Fibroblast of lung (primary cell): ENCODE data around the gene NRIP3. TPM values are rescaled to one million over a fixed set of nuclear protein-coding genes. Genes with fewer than 3 reads are reported as not detected.
A peak's percentile ranks its signal among the peaks of the same experiment; 100 is the strongest.

ENCODE experiments used
- DNase-seq, 2 donors: peaks; one replicate each; pipeline versions ENCODE4 v3.0.0 to v3.0.0-alpha.2; 2010; ENCODE audit warnings: low read depth in 2 of 2
- H2AFZ ChIP-seq: 2 replicates; pipeline ENCODE4 v1.5.1; 2012; ENCODE audit warnings: low read length, control low read depth, inconsistent platforms
- H3K27ac ChIP-seq: 2 replicates; pipeline ENCODE4 v1.5.1; 2011; ENCODE audit warnings: low read length, control low read depth; ENCODE audit not compliant: insufficient read depth
- H3K27me3 ChIP-seq: 2 replicates; pipeline ENCODE4 v1.5.1; 2011; ENCODE audit warnings: mild to moderate bottlenecking, low read length; ENCODE audit not compliant: control insufficient read depth, insufficient read depth
- H3K36me3 ChIP-seq: 2 replicates; pipeline ENCODE4 v1.5.1; 2011; ENCODE audit warnings: low read length; ENCODE audit not compliant: control insufficient read depth, insufficient read depth
- H3K4me1 ChIP-seq: 2 replicates; pipeline ENCODE4 v1.5.1; 2011; ENCODE audit warnings: low read length; ENCODE audit not compliant: control insufficient read depth, insufficient read depth; ENCODE audit errors: extremely low read depth
- H3K4me2 ChIP-seq: 2 replicates; pipeline ENCODE4 v1.5.1; 2011; ENCODE audit warnings: low read length, control low read depth; ENCODE audit not compliant: insufficient read depth; ENCODE audit errors: extremely low read depth
- H3K4me3 ChIP-seq, 4 experiments: fragments of 200-600 bp in 1 of 4; sonication (generic) in 1 of 4; replicated peaks in 1 of 4; 2 replicates each; pipeline ENCODE4 v1.5.1; 2011 to 2016; ENCODE audit warnings: low read length in 4 of 4, low read depth in 3 of 4, mild to moderate bottlenecking in 3 of 4, control low read depth in 2 of 4, inconsistent platforms in 1 of 4, mixed read lengths in 1 of 4; ENCODE audit not compliant: insufficient read depth in 1 of 4; ENCODE audit errors: control extremely low read depth in 1 of 4
- H3K79me2 ChIP-seq: 2 replicates; pipeline ENCODE4 v1.5.1; 2012; ENCODE audit warnings: mild to moderate bottlenecking, low read length, inconsistent platforms; ENCODE audit not compliant: control insufficient read depth, insufficient read depth
- H3K9ac ChIP-seq: 2 replicates; pipeline ENCODE4 v1.5.1; 2011; ENCODE audit warnings: mild to moderate bottlenecking, low read length, control low read depth; ENCODE audit not compliant: insufficient read depth
- H3K9me3 ChIP-seq: 2 replicates; pipeline ENCODE4 v1.5.1; 2012; ENCODE audit warnings: low read depth, low read length; ENCODE audit not compliant: control insufficient read depth, insufficient read depth
- H4K20me1 ChIP-seq: 2 replicates; pipeline ENCODE4 v1.5.1; 2011; ENCODE audit warnings: low read length; ENCODE audit not compliant: control insufficient read depth, insufficient read depth; ENCODE audit errors: extremely low read depth
- CTCF ChIP-seq, 2 donors: IDR thresholded peaks in 1 of 2; conservative IDR thresholded peaks in 1 of 2; 1 replicate in 1 of 2; 2 replicates in 1 of 2; pipeline ENCODE4 v1.5.1; 2011 to 2012; ENCODE audit warnings: low read length in 2 of 2, control low read depth in 1 of 2, inconsistent platforms in 1 of 2, low read depth in 1 of 2, mild to moderate bottlenecking in 1 of 2
- EZH2 ChIP-seq: IDR thresholded peaks from 2 replicates; pipeline ENCODE4 v1.5.1; 2012; ENCODE audit warnings: low read length, control low read depth, mild to moderate bottlenecking; ENCODE audit errors: missing control alignments
- polyA plus RNA-seq, 2 donors: library from polyadenylated mRNA; depleted of rRNA in 1 of 2; stranded (reverse) in 1 of 2; unstranded in 1 of 2; fragments of >200 nt; gene quantifications; 2 replicates each; pipeline ENCODE4 v1.2.1, GENCODE V29; 2011 to 2012; ENCODE audit warnings: missing spikeins in 1 of 2
- total RNA-seq: library from RNA; depleted of rRNA; stranded (reverse); fragments of >200 nt; gene quantifications from 2 replicates; pipeline ENCODE4 v1.2.1, GENCODE V29; 2014

NRIP3 gene
- total and polyA plus RNA-seq, 2 donors (not counting 1 experiment from before 2014, with no cell fraction given): 8.8 to 11.7 TPM

- peak overlapping the region; percentile 35 for H2AFZ ChIP-seq
- no peak overlapping the region for H3K9ac ChIP-seq
- TF ChIP-seq EZH2: no peak
- no peak for TF ChIP-seq CTCF (conservative IDR thresholded peaks at IDR 0.05 in 1 of 2, IDR thresholded peaks at IDR 0.05 in 1 of 2; ENCODE audit: low read depth in 1 of 2, low read length in 2 of 2)
Measured at GRCh38 chr11:9002920-9003572, 755 bp downstream of the NRIP3 start.

GRCh38 chr11:9001736-9002135, 2.1 kb downstream of the NRIP3 start:
- DNase-seq: peak; percentile 68 to 88
- peaks cover 7% of the 10 kb centered on the region for H3K4me1 ChIP-seq
- peak overlapping the region; percentile 9 for H3K27ac ChIP-seq
- H2AFZ ChIP-seq: peak overlapping the region; percentile 47
- no peaks in the 10 kb centered on the region for H3K36me3 ChIP-seq
- no peak overlapping the region for H3K4me3 ChIP-seq
- no peak overlapping the region for H3K9ac ChIP-seq
- H3K9me3 ChIP-seq: no peaks in the 10 kb centered on the region
- peaks cover 22% of the 10 kb centered on the region for H3K27me3 ChIP-seq
- H3K4me2 ChIP-seq: peak overlapping the region; percentile 7
- no peaks in the 10 kb centered on the region for H3K79me2 ChIP-seq
- no peaks in the 10 kb centered on the region for H4K20me1 ChIP-seq
- TF ChIP-seq CTCF (conservative IDR thresholded peaks at IDR 0.05 in 1 of 2, IDR thresholded peaks at IDR 0.05 in 1 of 2; ENCODE audit: low read depth in 1 of 2, low read length in 2 of 2) (no peak), EZH2 (no peak)

More at GRCh38 chr11:9002920-9003572, 755 bp downstream of the NRIP3 start:
- Histone ChIP-seq H3K36me3 (no peaks in the 10 kb centered on the region), H3K79me2 (no peaks in the 10 kb centered on the region), H3K27me3 (peaks cover 22% of the 10 kb centered on the region), H3K4me3 (peak overlapping the region; percentile 25 to 56 (median 50)), H3K4me2 (peak overlapping the region; percentile 74), H3K9me3 (no peaks in the 10 kb centered on the region), H3K27ac (peak overlapping the region; percentile 37), H4K20me1 (no peaks in the 10 kb centered on the region), H3K4me1 (peaks cover 7% of the 10 kb centered on the region)
- DNase-seq: no peak

GRCh38 chr11:8998017-8998416, 5.8 kb downstream of the NRIP3 start:
- TF ChIP-seq CTCF (conservative IDR thresholded peaks at IDR 0.05 in 1 of 2, IDR thresholded peaks at IDR 0.05 in 1 of 2; ENCODE audit: low read depth in 1 of 2, low read length in 2 of 2) (no peak), EZH2 (no peak)
- no peaks in the 10 kb centered on the region for H3K27me3 ChIP-seq
- H4K20me1 ChIP-seq: no peaks in the 10 kb centered on the region
- H3K9me3 ChIP-seq: no peaks in the 10 kb centered on the region
- H3K79me2 ChIP-seq: no peaks in the 10 kb centered on the region
- H3K4me1 ChIP-seq: peaks cover 7% of the 10 kb centered on the region
- no peak overlapping the region for H3K4me3 ChIP-seq
- H2AFZ ChIP-seq: no peak overlapping the region
- no peak overlapping the region for H3K27ac ChIP-seq
- no peak overlapping the region for H3K4me2 ChIP-seq
- H3K36me3 ChIP-seq: no peaks in the 10 kb centered on the region
- DNase-seq: no peak
- H3K9ac ChIP-seq: no peak overlapping the region
